HepG2 (cell line): ENCODE measurements around the gene USP5. TPM values are rescaled to one million over a fixed set of nuclear protein-coding genes. Genes with fewer than 3 reads are reported as not detected.
A peak's percentile ranks its signal among the peaks of the same experiment; 100 is the strongest.

Source experiments
- ATF7 ChIP-seq, 2 experiments: fragments of 450-650 bp in 1 of 2; sonication (generic) in 1 of 2; formaldehyde crosslinking in 1 of 2; IDR thresholded peaks; 2 replicates each; pipeline versions ENCODE4 v1.4.0 to v1.6.1; 2016 to 2020; ENCODE audit warnings: antibody characterized with exemption in 1 of 2, mild to moderate bottlenecking in 1 of 2, missing genetic modification reagents in 1 of 2
- DPF2 ChIP-seq: sonication (generic); formaldehyde crosslinking; IDR thresholded peaks from 2 replicates; pipeline ENCODE4 v1.4.0; 2020; ENCODE audit warnings: mild to moderate bottlenecking, low read depth, missing genetic modification reagents, borderline replicate concordance
- ISX ChIP-seq: sonication (generic); formaldehyde crosslinking; conservative IDR thresholded peaks from 2 replicates; pipeline ENCODE4 v1.5.0; 2020; ENCODE audit warnings: missing genetic modification reagents
- KLF12 ChIP-seq: sonication (generic); formaldehyde crosslinking; IDR thresholded peaks from 2 replicates; pipeline ENCODE4 v1.4.0; 2020; ENCODE audit warnings: missing genetic modification reagents, borderline replicate concordance
- MYC ChIP-seq: sonication (generic); formaldehyde crosslinking; IDR thresholded peaks from 2 replicates; pipeline ENCODE4 v1.9.0; 2021; ENCODE audit warnings: missing genetic modification reagents, borderline replicate concordance
- NFYB ChIP-seq: sonication (generic); formaldehyde crosslinking; IDR thresholded peaks from 2 replicates; pipeline ENCODE4 v1.4.0; 2020; ENCODE audit warnings: missing genetic modification reagents
- NR2C2 ChIP-seq: sonication (generic); formaldehyde crosslinking; IDR thresholded peaks from 2 replicates; pipeline ENCODE4 v1.4.0; 2020; ENCODE audit warnings: missing genetic modification reagents, mild to moderate bottlenecking, moderate library complexity, borderline replicate concordance
- RAD21 ChIP-seq: fragments of 450-650 bp; formaldehyde crosslinking; IDR thresholded peaks from 2 replicates; pipeline ENCODE4 v1.5.0; 2020; ENCODE audit warnings: mild to moderate bottlenecking
- SMAD3 ChIP-seq: sonication (generic); formaldehyde crosslinking; IDR thresholded peaks from 2 replicates; pipeline ENCODE4 v1.4.0; 2020; ENCODE audit warnings: missing genetic modification reagents
- STAG1 ChIP-seq: sonication (generic); formaldehyde crosslinking; IDR thresholded peaks from 2 replicates; pipeline ENCODE4 v1.4.0; 2020; ENCODE audit warnings: missing genetic modification reagents
- TSC22D2 ChIP-seq: sonication (generic); formaldehyde crosslinking; IDR thresholded peaks from 2 replicates; pipeline ENCODE4 v1.5.1; 2020; ENCODE audit warnings: missing genetic modification reagents, mild to moderate bottlenecking, borderline replicate concordance
- WIZ ChIP-seq: sonication (generic); formaldehyde crosslinking; IDR thresholded peaks from 2 replicates; pipeline ENCODE4 v1.5.1; 2020; ENCODE audit warnings: mild to moderate bottlenecking, missing genetic modification reagents
- ZBTB8A ChIP-seq: sonication (generic); formaldehyde crosslinking; IDR thresholded peaks from 2 replicates; pipeline ENCODE4 v1.4.0; 2020; ENCODE audit warnings: mild to moderate bottlenecking, low read depth, missing genetic modification reagents, borderline replicate concordance
- ZFP62 ChIP-seq: sonication (generic); formaldehyde crosslinking; IDR thresholded peaks from 2 replicates; pipeline ENCODE4 v1.4.0; 2020; ENCODE audit warnings: missing genetic modification reagents
- ZGPAT ChIP-seq: IDR thresholded peaks from 2 replicates; pipeline ENCODE4 v1.6.1; 2016; ENCODE audit warnings: mild to moderate bottlenecking
- ZNF274 ChIP-seq: sonication (generic); formaldehyde crosslinking; IDR thresholded peaks from 2 replicates; pipeline ENCODE4 v1.5.1; 2020; ENCODE audit warnings: mild to moderate bottlenecking, missing genetic modification reagents
- ZNF556 ChIP-seq: sonication (generic); formaldehyde crosslinking; IDR thresholded peaks from 2 replicates; pipeline ENCODE4 v1.4.0; 2020; ENCODE audit warnings: mild to moderate bottlenecking, missing genetic modification reagents, borderline replicate concordance
- ZNF572 ChIP-seq: sonication (generic); formaldehyde crosslinking; IDR thresholded peaks from 2 replicates; pipeline ENCODE4 v1.5.1; 2020; ENCODE audit warnings: mild to moderate bottlenecking, missing genetic modification reagents
- ZNF746 ChIP-seq: sonication (generic); formaldehyde crosslinking; IDR thresholded peaks from 2 replicates; pipeline ENCODE4 v1.8.0; 2022; ENCODE audit warnings: mild to moderate bottlenecking, missing genetic modification reagents
- ZNF775 ChIP-seq: sonication (generic); formaldehyde crosslinking; IDR thresholded peaks from 2 replicates; pipeline ENCODE4 v1.4.0; 2020; ENCODE audit warnings: missing genetic modification reagents, mild to moderate bottlenecking, moderate library complexity, borderline replicate concordance
- ZNF883 ChIP-seq: sonication (generic); formaldehyde crosslinking; IDR thresholded peaks from 2 replicates; pipeline ENCODE4 v1.5.1; 2020; ENCODE audit warnings: mild to moderate bottlenecking, missing genetic modification reagents; ENCODE audit errors: not compliant biosample characterization
- polyA plus RNA-seq, 8 experiments: library from polyadenylated mRNA; depleted of rRNA in 3 of 8; stranded (reverse) in 7 of 8; unstranded in 1 of 8; fragments of >200 nt; fragmentation: Illumina TruSeq in 4 of 8; extraction: Trizol in 4 of 8; gene quantifications; 2 replicates each; pipeline versions ENCODE4 v1.2.1 to v1.2.3, GENCODE V29; 2011 to 2016; ENCODE audit warnings: low read depth in 4 of 8, missing spikeins in 1 of 8, mixed read lengths in 1 of 8; ENCODE audit not compliant: insufficient read depth in 1 of 8
- total RNA-seq, 5 experiments: library from RNA; depleted of rRNA; stranded (reverse); fragments of >200 nt; fragmentation: Illumina TruSeq; extraction: Trizol; gene quantifications; 2 replicates each; pipeline ENCODE4 v1.2.3, GENCODE V29; 2016; ENCODE audit warnings: low read depth in 1 of 5
- TF ChIP-seq, protein P1 (sequence below): sonication (generic); formaldehyde crosslinking; IDR thresholded peaks from 2 replicates; pipeline ENCODE4 v1.8.1; 2023; ENCODE audit warnings: mild to moderate bottlenecking, missing genetic modification reagents, borderline replicate concordance
- TF ChIP-seq, protein P2 (sequence below): sonication (generic); formaldehyde crosslinking; IDR thresholded peaks from 2 replicates; pipeline ENCODE4 v1.8.1; 2023; ENCODE audit warnings: mild to moderate bottlenecking, missing genetic modification reagents
- TF ChIP-seq, protein P3 (sequence below): sonication (generic); formaldehyde crosslinking; IDR thresholded peaks from 2 replicates; pipeline ENCODE4 v1.8.0; 2022; ENCODE audit warnings: missing genetic modification reagents, mild to moderate bottlenecking, borderline replicate concordance
- TF ChIP-seq, protein P4 (sequence below): sonication (generic); formaldehyde crosslinking; IDR thresholded peaks from 2 replicates; pipeline ENCODE4 v1.5.0; 2020; ENCODE audit warnings: missing genetic modification reagents

The USP5 gene
- total and polyA plus RNA-seq, 2 of the 13 experiments (the other 11 are each of a cell fraction or from before 2014, with no cell fraction given) = 39.6 to 56.0 TPM

DNA sequence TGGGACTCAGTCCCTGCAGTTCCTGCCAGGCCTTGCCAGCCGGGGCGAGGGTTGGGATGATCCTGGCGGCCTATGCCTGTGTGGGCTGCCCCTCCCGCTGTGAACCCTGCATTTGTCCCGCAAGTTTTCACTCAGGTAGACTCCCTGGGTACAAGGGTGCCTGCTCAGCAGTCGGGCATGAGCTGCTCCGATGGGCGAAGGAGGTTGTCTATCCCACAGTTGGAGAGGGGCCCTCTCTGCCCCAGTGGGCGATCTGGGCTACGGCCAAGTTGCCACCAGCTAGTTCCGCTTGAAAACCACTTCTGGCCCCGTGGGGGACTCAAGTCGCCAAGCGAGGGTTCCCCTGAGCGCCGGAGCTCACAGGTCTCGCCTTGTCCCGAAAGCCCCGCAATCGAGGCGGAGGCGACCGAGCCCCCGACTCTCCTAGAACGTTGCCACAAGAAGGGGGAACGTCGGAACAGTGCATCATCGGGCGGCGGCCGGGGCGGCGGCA is 15.0 kb downstream of the USP5 start (continued):
- TF ChIP-seq, protein P1, sequence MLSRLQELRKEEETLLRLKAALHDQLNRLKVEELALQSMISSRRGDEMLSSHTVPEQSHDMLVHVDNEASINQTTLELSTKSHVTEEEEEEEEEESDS (CRISPR knock-in tag) = no peak
- TF ChIP-seq MYC = 0 out of 2 replicates have a peak, but pooled peaks have one; percentile 5
- TF ChIP-seq ZNF883 (CRISPR knock-in tag) = peak; percentile 17
- 0 out of 2 replicates have a peak, but pooled peaks have one; percentile 16 for TF ChIP-seq ZNF746
- TF ChIP-seq, protein P2, sequence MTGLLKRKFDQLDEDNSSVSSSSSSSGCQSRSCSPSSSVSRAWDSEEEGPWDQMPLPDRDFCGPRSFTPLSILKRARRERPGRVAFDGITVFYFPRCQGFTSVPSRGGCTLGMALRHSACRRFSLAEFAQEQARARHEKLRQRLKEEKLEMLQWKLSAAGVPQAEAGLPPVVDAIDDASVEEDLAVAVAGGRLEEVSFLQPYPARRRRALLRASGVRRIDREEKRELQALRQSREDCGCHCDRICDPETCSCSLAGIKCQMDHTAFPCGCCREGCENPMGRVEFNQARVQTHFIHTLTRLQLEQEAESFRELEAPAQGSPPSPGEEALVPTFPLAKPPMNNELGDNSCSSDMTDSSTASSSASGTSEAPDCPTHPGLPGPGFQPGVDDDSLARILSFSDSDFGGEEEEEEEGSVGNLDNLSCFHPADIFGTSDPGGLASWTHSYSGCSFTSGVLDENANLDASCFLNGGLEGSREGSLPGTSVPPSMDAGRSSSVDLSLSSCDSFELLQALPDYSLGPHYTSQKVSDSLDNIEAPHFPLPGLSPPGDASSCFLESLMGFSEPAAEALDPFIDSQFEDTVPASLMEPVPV (CRISPR knock-in tag) = peak; percentile 32; the same call in 1 of the 2 replicates
- peak; percentile 9; the same call in 1 of the 2 replicates for TF ChIP-seq NFYB (CRISPR knock-in tag)
- no peak for TF ChIP-seq DPF2
- no peak for TF ChIP-seq STAG1 (CRISPR knock-in tag)
- TF ChIP-seq ZNF775 = no peak
- TF ChIP-seq ISX (CRISPR knock-in tag) = no peak
- peak; percentile 2; the same call in 1 of the 2 replicates for TF ChIP-seq ZBTB8A (CRISPR knock-in tag)
- 0 out of 2 replicates have a peak, but pooled peaks have one; percentile 10 for TF ChIP-seq KLF12 (CRISPR knock-in tag)
- 0 out of 2 replicates have a peak, but pooled peaks have one; percentile 15 for TF ChIP-seq ZNF556 (CRISPR knock-in tag)
- no peak for TF ChIP-seq ZNF274 (CRISPR knock-in tag)
- 0 out of 2 replicates have a peak, but pooled peaks have one; percentile 18 for TF ChIP-seq TSC22D2 (CRISPR knock-in tag)
- TF ChIP-seq ZFP62 (CRISPR knock-in tag) = 0 out of 2 replicates have a peak, but pooled peaks have one; percentile 16
- TF ChIP-seq ZGPAT (CRISPR knock-in tag) = peak; percentile 1; the same call in 1 of the 2 replicates
- no peak for TF ChIP-seq RAD21 (CRISPR knock-in tag)
- TF ChIP-seq SMAD3 (CRISPR knock-in tag) = 0 out of 2 replicates have a peak, but pooled peaks have one; percentile 6
- no peak for TF ChIP-seq NR2C2
- 0 out of 2 replicates have a peak, but pooled peaks have one; percentile 36 for TF ChIP-seq ZNF572 (CRISPR knock-in tag)
- no peak for TF ChIP-seq ATF7 (IDR thresholded peaks at IDR 0.05)
- no peak for TF ChIP-seq ATF7 (CRISPR knock-in tag; IDR thresholded peaks at IDR 0.05)
- TF ChIP-seq, protein P3, sequence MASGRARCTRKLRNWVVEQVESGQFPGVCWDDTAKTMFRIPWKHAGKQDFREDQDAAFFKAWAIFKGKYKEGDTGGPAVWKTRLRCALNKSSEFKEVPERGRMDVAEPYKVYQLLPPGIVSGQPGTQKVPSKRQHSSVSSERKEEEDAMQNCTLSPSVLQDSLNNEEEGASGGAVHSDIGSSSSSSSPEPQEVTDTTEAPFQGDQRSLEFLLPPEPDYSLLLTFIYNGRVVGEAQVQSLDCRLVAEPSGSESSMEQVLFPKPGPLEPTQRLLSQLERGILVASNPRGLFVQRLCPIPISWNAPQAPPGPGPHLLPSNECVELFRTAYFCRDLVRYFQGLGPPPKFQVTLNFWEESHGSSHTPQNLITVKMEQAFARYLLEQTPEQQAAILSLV (CRISPR knock-in tag) = peak; percentile 7; the same call in 1 of the 2 replicates
- TF ChIP-seq, protein P4, sequence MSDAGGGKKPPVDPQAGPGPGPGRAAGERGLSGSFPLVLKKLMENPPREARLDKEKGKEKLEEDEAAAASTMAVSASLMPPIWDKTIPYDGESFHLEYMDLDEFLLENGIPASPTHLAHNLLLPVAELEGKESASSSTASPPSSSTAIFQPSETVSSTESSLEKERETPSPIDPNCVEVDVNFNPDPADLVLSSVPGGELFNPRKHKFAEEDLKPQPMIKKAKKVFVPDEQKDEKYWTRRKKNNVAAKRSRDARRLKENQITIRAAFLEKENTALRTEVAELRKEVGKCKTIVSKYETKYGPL (CRISPR knock-in tag) = no peak
- TF ChIP-seq WIZ (CRISPR knock-in tag) = 0 out of 2 replicates have a peak, but pooled peaks have one; percentile 13
